TTC549 (cell line): ENCODE results near the gene CATSPERE.
"Not testable (repeated sequence)": the region's sequence is repeated elsewhere in the genome, so short reads cannot be mapped to it uniquely, and the experiment has no call there.

Experiments used
- FAIRE-seq: peaks from 2 replicates; lab custom pipeline; 2012; peaks lifted over from hg19 to GRCh38; lab: Jason Lieb, UNC

Gene CATSPERE

GRCh38 chr1:244636488-244637259, 175.6 kb downstream of the CATSPERE start:
- FAIRE-seq: no peak

GRCh38 chr1:244639561-244639960, 178.5 kb downstream of the CATSPERE start:
- FAIRE-seq: no peak

- FAIRE-seq: no peak
These were observed 179.8 kb downstream of the CATSPERE start for GRCh38 chr1:244640917-244641316.

- FAIRE-seq: no peak
These were observed 181.5 kb downstream of the CATSPERE start for GRCh38 chr1:244642526-244642925.

- no peak for FAIRE-seq
These were observed 181.9 kb downstream of the CATSPERE start for GRCh38 chr1:244642988-244643387.

- FAIRE-seq: no peak
These were observed 184.3 kb downstream of the CATSPERE start for GRCh38 chr1:244645414-244645813.

GRCh38 chr1:244645890-244646289, 184.8 kb downstream of the CATSPERE start:
- FAIRE-seq: no peak

- no peak for FAIRE-seq
These were observed 186.7 kb downstream of the CATSPERE start for GRCh38 chr1:244647819-244648218.

GRCh38 chr1:244651956-244652622, 191.0 kb downstream of the CATSPERE start:
- FAIRE-seq: no peak

GRCh38 chr1:244652623-244653438, 191.8 kb downstream of the CATSPERE start, which contains the start of gene DESI2:
DESI2 (plus strand) TSS chr1:244653126; CDS start chr1:244653314, 188 bp downstream.
- FAIRE-seq: peak; percentile 98

- no peak for FAIRE-seq
These were observed 192.5 kb downstream of the CATSPERE start for GRCh38 chr1:244653439-244654107.

GRCh38 chr1:244654108-244655038, 193.3 kb downstream of the CATSPERE start:
- FAIRE-seq: no peak

- FAIRE-seq: no peak
These were observed 194.1 kb downstream of the CATSPERE start for GRCh38 chr1:244655186-244655585.

GRCh38 chr1:244657421-244657820, 196.3 kb downstream of the CATSPERE start:
- FAIRE-seq: no peak

- FAIRE-seq: no peak
These were observed 198.6 kb downstream of the CATSPERE start for GRCh38 chr1:244659694-244660093.

GRCh38 chr1:244660595-244660994, 199.5 kb downstream of the CATSPERE start:
- peak; percentile 77 for FAIRE-seq

- FAIRE-seq: not testable (repeated sequence)
These were observed 200.7 kb downstream of the CATSPERE start for GRCh38 chr1:244661569-244662312.

GRCh38 chr1:244662599-244662998, 201.5 kb downstream of the CATSPERE start:
- FAIRE-seq: no peak

- no peak for FAIRE-seq
These were observed 203.3 kb downstream of the CATSPERE start for GRCh38 chr1:244664353-244664752.

- FAIRE-seq: no peak
These were observed 204.7 kb downstream of the CATSPERE start for GRCh38 chr1:244665771-244666217.
